NCI-H2107 treated with DMSO at 0.1 percent for 48 hours (cell line): ENCODE measurements around the gene CCDC85C.

Experiments
- DNase-seq: peaks from one replicate; lab custom pipeline; 2025; ENCODE audit not compliant: unreplicated experiment; lab: John Stamatoyannopoulos, UW

The CCDC85C gene

GRCh38 chr14:99479906-99480869, 123.8 kb downstream of the CCDC85C start, which contains the start of gene SETD3:
Gene SETD3 (minus strand): TSS chr14:99480859. CDS start chr14:99465805, 15,054 bp downstream.
- DNase-seq: no peak

- no peak for DNase-seq
Observed at GRCh38 chr14:99479160-99479905, 124.7 kb downstream of the CCDC85C start.

GRCh38 chr14:99478128-99478527, 125.9 kb downstream of the CCDC85C start:
- no peak for DNase-seq

- DNase-seq: no peak
Observed at GRCh38 chr14:99476864-99477263, 127.1 kb downstream of the CCDC85C start.

- DNase-seq: no peak
Observed at GRCh38 chr14:99475660-99476059, 128.3 kb downstream of the CCDC85C start.

- no peak for DNase-seq
Observed at GRCh38 chr14:99475179-99475578, 128.8 kb downstream of the CCDC85C start.

- no peak for DNase-seq
Observed at GRCh38 chr14:99473458-99473857, 130.5 kb downstream of the CCDC85C start.

GRCh38 chr14:99472937-99473336, 131.1 kb downstream of the CCDC85C start:
- DNase-seq: no peak

GRCh38 chr14:99471731-99472130, 132.3 kb downstream of the CCDC85C start:
- no peak for DNase-seq

GRCh38 chr14:99468836-99469592, 135.0 kb downstream of the CCDC85C start:
- peak; percentile 87 for DNase-seq

GRCh38 chr14:99468081-99468480, 135.9 kb downstream of the CCDC85C start:
- no peak for DNase-seq

GRCh38 chr14:99467336-99468078, 136.5 kb downstream of the CCDC85C start:
- no peak for DNase-seq

GRCh38 chr14:99466758-99467157, 137.2 kb downstream of the CCDC85C start:
- no peak for DNase-seq

- DNase-seq: no peak
Observed at GRCh38 chr14:99465288-99465687, 138.7 kb downstream of the CCDC85C start.

- no peak for DNase-seq
Observed at GRCh38 chr14:99463974-99464373, 140.0 kb downstream of the CCDC85C start.

GRCh38 chr14:99462210-99462609, 141.8 kb downstream of the CCDC85C start:
- no peak for DNase-seq

- DNase-seq: no peak
Observed at GRCh38 chr14:99461411-99462085, 142.5 kb downstream of the CCDC85C start.

- no peak for DNase-seq
Observed at GRCh38 chr14:99460793-99461192, 143.2 kb downstream of the CCDC85C start.

- DNase-seq: no peak
Observed at GRCh38 chr14:99459481-99460100, 144.4 kb downstream of the CCDC85C start.
